ENCODE measurements around the gene RAB38. TPM values are rescaled to one million over a fixed set of nuclear protein-coding genes. Genes with fewer than 3 reads are reported as not detected.

RAB38 gene
- total RNA-seq, 2 donors from 2014 or later: 0.70 to 2.1 TPM

DNA sequence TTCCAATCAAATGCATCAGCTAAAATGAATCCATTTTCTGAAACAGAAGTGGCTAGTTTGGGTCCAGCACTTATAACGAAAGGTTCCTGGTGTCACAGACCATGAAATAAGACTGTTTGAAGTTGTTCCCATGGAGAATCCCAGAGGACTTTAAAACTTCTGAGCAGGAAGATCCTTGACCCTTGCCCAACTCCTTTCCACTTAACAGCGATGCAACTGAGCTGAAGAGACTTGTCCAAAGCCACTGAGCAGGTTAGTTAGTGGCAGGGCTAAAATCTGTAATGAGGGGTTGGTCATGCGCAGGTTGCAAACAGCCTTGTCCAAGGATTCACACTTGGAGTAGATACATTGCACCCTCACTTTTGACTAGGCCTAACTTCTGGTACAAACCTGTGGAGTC lies 1.3 kb downstream of the RAB38 start:
- intact Hi-C loops (cut with DNase I, micrococcal nuclease): no loop called here
- DNase-seq: no peak
- no peak for ATAC-seq

GRCh38 chr11:88171982-88172381 lies 3.3 kb downstream of the RAB38 start:
- intact Hi-C loops (cut with DNase I, micrococcal nuclease): no loop called here
- ATAC-seq (no peak), DNase-seq (no peak)

- intact Hi-C loops (cut with DNase I, micrococcal nuclease): no loop called here
- ATAC-seq (no peak), DNase-seq (no peak)
These were observed 4.6 kb downstream of the RAB38 start for GRCh38 chr11:88170673-88171072.

- DNase-seq (no peak), ATAC-seq (no peak)
- intact Hi-C loops (cut with DNase I, micrococcal nuclease): no loop called here
These were observed 5.4 kb downstream of the RAB38 start for GRCh38 chr11:88169881-88170280.

- no peak for DNase-seq
- no peak for ATAC-seq
- intact Hi-C loops (cut with DNase I, micrococcal nuclease): no loop called here
These were observed 5.8 kb downstream of the RAB38 start for GRCh38 chr11:88169471-88169870.

DNA sequence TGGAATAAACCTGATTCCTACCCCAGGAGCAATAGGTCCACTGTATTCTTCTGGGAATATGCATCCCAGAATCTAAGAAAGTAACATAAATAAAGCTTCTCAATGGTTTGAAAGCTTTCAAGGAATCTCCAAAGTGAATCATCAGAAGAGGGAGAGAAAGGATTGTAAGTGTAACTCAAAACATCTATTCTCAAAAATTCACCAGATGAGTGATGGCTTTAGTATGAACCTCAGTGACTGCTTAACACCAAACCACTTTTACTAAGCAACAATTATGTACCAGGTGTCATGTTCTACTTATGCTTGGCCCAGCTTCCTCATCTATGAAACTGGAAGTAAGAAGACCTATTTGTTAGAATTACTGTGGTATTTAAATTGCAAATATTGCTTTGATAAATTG lies 7.4 kb downstream of the RAB38 start:
- no peak for DNase-seq
- intact Hi-C loops (cut with DNase I, micrococcal nuclease): no loop called here
- ATAC-seq: no peak

GRCh38 chr11:88164806-88165585 lies 10.2 kb downstream of the RAB38 start:
- intact Hi-C loops (cut with DNase I, micrococcal nuclease): no loop called here
- DNase-seq: no peak
- no peak for ATAC-seq

GRCh38 chr11:88164320-88164719 lies 10.9 kb downstream of the RAB38 start:
- intact Hi-C loops (cut with DNase I, micrococcal nuclease): no loop called here
- ATAC-seq: no peak
- no peak for DNase-seq

GRCh38 chr11:88158081-88158480 lies 17.2 kb downstream of the RAB38 start:
- DNase-seq (no peak), ATAC-seq (no peak)
- intact Hi-C loops (cut with DNase I, micrococcal nuclease): no loop called here

DNA sequence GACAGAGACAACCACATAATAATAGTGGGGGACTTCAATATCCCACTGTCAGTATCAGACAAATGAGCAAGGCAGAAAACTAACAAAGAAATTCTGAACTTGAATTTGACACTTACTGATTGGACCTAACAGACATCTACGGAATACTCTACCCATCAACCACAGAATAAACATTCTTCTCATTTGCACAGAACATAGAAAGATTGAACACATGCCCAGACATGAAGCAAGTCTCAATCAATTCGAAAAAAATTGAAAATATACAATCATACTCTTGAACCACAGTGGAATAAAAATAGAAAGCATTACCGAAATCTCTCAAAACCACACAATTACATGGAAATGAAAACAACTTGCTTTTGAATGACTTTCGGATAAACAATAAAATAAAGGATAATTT lies 17.9 kb downstream of the RAB38 start:
- intact Hi-C loops (cut with DNase I, micrococcal nuclease): no loop called here
- ATAC-seq (no peak), DNase-seq (no peak)

DNA sequence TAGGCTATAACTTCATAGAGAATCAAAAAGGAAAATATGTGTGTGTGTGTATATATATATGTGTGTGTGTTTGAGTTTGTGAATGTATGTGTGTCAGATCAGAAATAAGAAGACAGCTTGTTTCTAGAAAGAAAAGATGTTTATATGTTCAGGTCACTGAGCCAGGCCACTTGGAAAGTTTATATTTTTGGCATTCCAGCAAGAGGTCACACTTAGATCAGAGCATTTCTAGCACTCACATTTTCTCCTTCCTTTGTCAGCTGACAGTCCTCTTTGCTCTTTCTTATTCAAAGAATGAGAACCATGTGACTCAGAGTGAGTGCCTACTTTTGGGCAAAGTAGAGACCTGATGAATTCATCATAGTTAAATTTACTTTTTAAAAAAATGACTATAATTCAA lies 22.9 kb downstream of the RAB38 start:
- intact Hi-C loops (cut with DNase I, micrococcal nuclease): no loop called here
- DNase-seq (no peak), ATAC-seq (no peak)

- intact Hi-C loops (cut with DNase I, micrococcal nuclease): no loop called here
- no peak for ATAC-seq
- DNase-seq: no peak
These were observed 23.5 kb downstream of the RAB38 start for GRCh38 chr11:88151709-88152265.

DNA sequence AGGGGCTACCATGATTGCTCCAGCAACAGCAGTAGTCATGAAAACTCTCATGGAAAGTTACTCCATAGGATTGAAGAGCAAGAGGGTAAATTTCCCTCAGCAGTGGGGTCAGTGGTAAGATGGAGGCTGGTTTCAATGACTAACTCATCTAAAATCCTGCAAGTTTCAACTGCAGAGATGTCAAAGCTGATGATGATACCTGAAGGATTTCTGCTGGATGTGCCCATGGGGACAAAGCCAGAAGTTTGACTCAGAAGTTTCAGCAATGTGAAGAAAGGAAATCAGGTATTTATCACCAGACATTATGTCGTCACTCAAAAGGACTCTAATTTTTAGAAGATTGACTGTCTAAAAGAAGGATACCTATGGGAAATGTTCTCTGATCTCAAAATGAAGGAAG lies 29.1 kb downstream of the RAB38 start:
- ATAC-seq: no peak
- intact Hi-C loops (cut with DNase I, micrococcal nuclease): no loop called here
- no peak for DNase-seq

DNA sequence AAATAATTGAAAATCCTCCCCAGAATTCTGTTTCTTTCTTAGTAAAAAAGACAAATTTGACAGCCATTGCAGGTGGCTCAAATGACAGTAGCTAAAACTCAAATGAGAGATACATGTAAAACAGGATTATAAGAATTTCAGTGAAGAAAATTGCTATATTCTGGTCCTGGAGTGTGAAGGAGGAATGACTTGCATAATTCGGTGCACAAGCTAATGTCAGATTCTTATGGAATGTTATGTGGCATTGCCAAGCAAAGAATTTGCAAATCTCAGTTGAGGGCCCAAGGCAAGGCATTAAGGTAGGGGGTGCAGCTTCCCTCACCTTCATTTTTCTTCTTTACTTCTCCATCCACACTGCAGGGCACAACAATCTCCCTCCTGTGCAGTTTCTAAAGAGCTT lies 35.4 kb downstream of the RAB38 start:
- DNase-seq (no peak), ATAC-seq (no peak)
- intact Hi-C loops (cut with DNase I, micrococcal nuclease): no loop called here

GRCh38 chr11:88131764-88132470 lies 43.3 kb downstream of the RAB38 start:
- intact Hi-C loops (cut with DNase I, micrococcal nuclease): no loop called here
- peak; percentile 84 for ATAC-seq
- no peak for DNase-seq

GRCh38 chr11:88122956-88123355 lies 52.3 kb downstream of the RAB38 start:
- no peak for DNase-seq
- intact Hi-C loops (cut with DNase I, micrococcal nuclease): no loop called here
- ATAC-seq: no peak

- DNase-seq (no peak), ATAC-seq (no peak)
- intact Hi-C loops (cut with DNase I, micrococcal nuclease): no loop called here
These were observed 55.7 kb downstream of the RAB38 start for GRCh38 chr11:88119561-88119960.

GRCh38 chr11:88117281-88117858 lies 57.9 kb downstream of the RAB38 start:
- ATAC-seq (no peak), DNase-seq (no peak)
- intact Hi-C loops (cut with DNase I, micrococcal nuclease): no loop called here

DNA sequence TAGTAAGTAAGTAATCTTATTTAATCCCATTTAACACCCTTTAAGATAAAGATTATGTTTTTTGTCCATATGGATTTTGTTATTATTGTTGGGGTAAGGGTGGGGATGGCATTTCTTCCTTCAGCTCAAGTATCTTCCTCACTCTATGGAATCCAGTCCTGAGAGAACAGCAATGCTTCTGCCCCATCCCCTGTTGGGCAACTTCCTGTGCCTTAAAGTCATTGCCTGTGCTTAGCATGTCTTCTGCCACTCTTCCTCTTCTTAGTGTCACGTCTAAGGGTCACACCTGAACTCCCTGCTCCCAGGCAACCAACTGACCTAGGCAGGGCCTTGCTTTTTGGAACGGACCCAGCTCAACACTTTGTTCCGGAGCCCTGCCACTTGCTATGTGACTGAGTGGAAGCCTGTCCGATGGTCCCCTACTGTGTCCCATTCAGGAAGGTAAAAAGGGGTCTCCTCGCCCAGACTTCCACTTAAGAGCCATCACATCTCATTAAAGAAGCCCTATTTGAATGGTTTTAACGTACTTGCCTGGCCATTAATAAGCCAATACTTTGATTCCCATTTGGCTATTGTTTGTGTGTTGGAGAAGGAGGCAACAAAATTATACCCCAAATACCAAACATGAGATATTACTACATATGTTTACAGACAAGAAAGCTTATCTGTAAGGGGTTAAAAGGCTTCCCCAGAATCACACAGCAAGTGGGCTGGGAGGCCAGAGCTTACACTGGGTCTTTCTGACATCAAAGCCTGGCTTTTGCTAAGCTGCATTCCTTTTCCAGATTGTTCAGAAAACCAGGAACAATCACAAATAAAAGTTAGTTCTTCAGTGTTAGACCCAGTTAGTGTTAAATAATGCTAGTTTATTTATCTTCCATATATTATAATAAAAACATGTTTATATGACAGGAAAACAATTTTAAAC lies 59.2 kb downstream of the RAB38 start:
- intact Hi-C loops (cut with DNase I, micrococcal nuclease): no loop called here
- DNase-seq (no peak), ATAC-seq (no peak)
